Activated CD8-positive, alpha-beta memory T cell treated with anti-CD3 and anti-CD28 coated beads, Interleukin-2, amount 50 U/mL, for 24 hours (primary cell): ENCODE results near the gene DAPK1.

Experiments used
- DNase-seq: peaks from one replicate; pipeline ENCODE4 v3.0.0-alpha.2; 2020; ENCODE audit errors: extremely low read depth

Gene DAPK1

DNA sequence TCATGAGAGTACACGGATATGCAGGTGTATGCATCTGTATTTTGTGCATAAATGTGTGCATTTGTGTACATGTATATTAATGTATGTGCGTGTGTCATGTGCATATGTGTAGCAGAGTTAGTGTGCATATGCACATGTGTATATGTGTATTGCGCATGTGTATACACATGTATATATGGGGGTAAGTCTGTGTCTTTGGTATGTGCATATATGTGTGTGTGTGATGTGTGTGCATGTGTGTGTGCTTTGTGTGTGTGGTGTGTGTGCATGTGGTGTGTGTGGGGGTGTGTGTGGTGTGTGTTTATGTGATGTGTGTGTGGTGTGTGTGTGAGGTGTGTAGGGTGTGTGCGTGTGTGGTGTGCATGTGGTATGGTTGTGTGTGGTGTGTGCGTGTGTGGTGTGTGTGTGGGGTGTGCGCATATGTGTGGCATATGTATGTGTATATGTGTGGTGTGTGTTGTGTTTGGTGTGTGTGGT is 215.2 kb downstream of the DAPK1 start:
- no peak for DNase-seq

DNA sequence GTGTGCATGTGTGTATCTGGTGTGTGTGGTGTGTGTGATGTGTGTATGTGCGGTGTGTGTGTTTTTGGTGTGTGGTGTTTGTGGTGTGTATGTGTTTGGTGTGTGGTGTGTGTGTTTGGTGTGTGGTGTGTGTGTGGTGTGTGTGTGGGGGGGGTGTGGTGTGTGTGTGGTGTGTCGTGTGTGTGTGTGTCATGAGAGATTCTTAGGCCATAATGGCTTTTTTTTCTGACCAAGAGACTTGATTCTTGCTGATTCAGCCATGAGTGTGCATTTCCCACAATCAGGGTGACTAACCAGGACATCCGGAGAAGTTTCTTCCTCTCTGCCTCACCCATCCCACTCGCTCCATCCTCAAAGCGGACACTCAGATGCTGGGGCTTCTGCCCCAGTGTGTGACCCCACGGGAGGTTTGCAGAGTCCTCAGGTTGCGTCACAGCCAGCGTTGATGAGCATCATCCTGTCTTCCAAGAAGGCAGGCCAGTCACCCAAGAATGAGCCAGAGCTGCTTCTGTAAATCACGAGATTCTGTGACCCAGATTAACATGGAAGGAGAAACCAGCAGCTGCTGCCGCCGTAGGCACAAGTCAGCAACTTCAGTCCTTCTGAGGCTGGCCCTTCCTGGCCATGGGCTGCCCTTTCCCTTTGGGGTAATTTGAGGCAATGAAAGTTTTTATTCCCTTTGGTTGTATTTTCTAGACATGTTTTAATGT is 215.8 kb downstream of the DAPK1 start:
- no peak for DNase-seq

DNA sequence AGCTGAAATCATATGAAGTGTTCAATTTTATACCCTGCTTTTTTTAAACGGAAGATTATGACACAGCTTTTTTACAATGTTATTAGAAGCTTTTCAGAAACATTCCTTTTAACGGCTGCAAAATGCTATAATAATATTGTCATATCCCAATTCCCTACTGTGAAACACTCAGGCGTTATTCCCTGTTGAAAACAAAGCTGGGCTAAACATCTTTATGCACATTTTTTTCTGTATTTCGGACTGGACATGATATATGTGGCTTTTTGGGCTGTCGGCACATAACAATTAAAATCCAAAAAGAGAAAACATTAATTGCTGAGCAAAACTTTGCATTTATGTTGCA is 216.3 kb downstream of the DAPK1 start:
- no peak for DNase-seq

DNA sequence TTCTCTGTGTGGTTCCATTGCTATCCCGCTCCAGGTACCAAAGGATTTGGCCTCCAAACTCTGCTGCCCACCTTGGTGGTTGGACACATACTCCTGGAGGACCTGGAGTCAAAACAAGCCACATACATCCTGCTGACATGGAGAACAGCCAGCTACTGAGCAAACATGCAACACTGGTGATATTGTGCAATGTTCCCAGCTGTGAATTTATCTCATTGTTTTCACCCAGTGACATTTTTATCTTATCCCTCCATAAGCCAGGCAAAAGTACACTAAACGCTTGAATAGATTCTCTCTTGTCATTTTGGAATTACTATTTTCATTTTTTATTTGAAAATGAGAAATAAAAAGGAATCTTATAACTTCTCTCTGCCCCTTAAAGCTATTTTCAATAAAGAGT is 217.2 kb downstream of the DAPK1 start:
- no peak for DNase-seq

DNA sequence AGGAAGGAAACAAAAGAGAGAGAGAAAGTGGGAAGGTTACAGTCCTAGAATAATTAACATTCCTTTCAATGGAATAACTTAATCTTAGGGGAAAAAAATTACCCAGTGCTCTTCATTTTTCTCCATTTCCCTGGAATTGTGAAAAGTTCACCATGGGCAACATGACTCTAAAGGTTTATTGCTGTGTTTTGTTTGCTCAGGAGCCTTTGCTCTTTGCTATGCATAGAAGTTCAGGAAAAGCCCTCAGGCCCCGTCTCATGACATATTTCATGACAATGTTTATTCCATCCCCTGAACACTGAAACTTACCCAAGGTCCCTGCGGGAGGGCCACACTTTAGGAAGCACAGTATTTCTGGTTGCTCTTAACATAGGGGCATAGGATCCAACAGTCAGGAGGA is 218.5 kb downstream of the DAPK1 start:
- no peak for DNase-seq

DNA sequence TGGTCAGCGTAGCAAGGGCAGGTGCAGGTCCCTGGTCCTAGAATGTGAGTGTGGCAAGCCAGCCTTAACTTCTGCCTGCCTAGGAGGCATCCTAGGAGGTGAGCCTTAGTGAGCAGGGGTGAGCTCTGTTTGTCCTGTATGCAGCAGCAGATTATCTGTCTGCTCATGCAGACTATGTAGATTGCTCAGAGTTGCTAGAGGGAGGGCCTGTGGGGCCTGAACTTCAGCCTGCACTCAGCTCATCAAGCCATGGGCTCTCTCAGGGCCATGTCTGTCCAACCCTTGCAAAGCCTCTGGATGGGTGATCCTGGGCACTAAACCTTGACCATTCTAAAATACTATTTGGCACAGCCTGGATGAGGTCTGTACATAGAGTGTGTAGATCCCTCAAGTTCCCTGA is 219.8 kb downstream of the DAPK1 start:
- no peak for DNase-seq

DNA sequence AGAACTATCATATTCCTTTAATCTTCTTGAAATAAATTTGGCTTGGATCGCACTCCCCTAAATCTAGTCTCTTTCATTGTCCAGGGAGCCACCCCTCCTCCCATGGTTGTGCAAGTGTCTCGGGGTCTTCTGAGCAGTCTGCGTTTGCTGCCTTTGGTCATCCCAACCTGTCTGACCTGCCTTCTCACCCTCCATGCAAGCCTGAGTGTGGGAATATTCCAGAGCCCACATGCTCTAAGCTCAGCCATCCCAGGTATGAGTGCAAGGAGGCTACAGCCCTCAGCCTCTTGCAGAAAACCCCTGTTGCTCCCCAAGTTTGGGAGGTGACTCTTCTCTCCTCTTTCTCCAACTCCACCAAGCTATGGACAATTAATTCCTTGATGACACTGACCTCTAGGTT is 220.6 kb downstream of the DAPK1 start:
- no peak for DNase-seq

DNA sequence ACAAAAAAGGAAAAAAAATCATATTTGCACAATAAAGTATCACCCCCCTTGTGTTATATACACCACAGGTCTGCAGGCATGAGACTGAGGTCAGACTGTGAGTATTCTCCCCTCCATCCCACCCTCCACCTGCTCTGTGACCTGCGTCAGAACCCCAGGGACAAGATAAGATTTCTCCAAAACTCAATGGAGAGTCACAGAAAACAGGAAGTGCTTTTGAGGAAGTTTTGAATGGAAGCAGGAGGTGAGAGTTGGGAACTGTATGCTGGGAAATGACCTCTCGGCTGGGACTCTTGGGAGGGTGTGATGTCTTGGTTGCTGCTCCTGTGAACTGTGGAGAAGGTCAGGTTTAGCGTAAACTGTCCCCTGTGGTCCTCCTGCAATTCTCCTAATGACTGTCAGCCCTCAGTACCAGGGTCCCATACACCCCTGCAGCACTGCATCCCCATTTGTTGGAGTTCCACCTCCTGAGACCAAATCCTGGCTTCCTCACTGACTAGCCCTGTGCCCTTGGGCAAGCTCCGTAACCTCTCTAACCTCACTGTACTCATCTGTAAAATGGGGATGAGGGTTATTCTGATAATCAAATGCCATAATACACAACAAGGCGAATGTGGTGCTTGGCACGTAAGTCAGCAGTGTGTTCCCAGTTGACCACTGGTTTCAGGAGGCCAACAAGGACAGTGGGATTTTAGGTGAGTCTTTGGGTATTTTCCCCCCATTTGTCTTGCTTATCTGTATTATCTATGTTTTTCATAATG is 221.4 kb downstream of the DAPK1 start:
- no peak for DNase-seq

DNA sequence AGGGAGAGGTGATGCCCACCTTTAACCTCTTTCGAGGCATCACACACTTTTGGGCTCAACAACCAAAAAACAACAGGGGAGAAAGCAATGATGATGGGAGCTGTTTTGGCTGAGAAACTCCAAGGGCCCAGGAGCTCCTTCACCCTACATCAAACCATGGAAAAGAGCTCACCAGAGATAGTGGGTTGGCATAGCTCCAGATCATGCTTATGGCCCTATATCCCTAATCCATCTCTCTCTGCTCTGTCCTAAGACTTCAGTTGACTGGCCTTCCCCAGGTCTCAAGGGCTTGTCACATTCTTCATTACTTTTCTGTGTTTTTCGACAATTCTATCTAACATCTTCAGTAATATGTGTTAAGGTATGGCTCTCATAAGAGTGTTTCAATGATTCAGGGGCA is 222.5 kb downstream of the DAPK1 start:
- no peak for DNase-seq

DNA sequence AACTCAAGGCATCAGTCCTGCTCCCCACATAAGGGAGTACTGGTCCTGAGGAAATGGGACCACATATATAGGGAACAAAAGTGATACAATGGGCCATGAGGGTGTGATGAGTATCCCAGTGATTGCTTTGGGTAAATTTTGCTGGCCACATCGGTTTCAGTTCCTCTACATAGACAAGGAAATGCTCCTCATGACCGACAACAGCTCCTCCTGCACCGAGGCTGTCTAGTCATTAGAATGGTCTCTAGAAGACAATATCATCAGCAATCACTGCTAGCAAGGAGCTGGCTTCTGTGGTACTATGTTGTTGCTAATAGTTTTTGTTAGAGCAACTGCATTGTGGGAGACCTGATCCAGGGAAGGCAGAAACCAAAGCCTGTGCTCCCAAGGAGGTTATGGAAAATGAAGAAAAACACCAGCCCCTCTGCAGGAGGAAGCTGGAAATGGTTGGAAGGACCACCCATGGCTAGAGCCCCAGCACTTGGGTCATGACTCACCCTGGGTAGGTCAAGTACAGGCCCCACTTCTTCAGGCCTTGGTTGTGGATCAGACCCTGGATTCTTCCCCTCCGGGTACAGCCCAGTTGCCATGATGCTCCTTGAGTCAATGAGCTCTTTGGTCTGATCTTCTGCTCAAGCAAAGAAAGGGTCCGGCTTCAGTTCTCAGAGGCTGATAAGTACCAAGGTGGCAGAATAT is 224.9 kb downstream of the DAPK1 start:
- no peak for DNase-seq

DNA sequence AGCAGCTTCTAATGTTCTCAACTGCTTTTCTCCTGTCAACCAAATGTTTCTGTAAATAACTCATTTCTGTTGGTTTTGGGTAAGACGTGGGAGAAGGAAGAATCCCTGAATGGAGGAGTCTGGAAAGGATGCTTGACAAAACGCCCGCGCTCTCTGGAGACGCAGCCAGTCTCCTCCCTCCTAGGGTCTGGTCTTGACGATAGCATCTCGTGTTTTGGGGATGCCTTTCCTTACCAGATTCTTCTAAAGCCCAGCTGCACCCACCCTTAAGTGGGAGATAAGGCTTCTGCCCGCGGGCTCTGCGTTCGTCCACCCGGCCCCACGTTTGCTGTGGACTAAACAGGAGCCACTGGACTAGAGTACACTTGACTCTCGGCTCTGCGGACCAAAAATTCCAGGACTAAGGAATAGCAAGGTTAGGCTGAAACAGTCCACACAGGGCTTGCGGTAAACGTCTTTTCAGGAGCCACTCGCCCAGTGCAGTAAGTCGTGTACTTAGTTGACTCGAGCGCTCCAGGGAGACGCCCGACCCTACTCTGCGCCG is 227.8 kb downstream of the DAPK1 start:
- DNase-seq = no peak

DNA sequence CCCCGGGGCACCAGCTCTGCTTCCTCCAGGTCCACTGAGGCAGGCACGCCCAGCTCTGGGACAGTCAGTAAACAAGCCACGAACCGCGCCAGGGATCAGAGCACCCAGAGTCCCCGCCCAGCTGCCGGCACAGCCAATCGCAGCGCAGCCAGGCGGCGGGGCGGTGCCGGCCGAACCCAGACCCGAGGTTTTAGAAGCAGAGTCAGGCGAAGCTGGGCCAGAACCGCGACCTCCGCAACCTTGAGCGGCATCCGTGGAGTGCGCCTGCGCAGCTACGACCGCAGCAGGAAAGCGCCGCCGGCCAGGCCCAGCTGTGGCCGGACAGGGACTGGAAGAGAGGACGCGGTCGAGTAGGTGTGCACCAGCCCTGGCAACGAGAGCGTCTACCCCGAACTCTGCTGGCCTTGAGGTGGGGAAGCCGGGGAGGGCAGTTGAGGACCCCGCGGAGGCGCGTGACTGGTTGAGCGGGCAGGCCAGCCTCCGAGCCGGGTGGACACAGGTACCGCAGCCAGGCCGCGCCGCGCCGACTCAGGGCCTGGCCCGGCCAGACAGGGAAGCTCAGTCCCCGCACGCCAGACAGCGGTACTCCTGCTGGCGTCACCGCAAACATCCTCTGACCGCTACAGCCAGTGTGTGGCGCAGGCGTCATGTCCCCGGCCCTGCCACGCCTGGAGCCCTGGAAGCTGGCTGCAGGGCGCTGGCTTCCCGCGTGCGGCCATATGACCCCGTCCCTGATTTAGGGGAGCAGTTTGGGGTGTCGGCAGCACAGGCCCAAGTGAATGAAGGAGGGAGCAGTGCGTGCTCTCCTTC is 228.4 kb downstream of the DAPK1 start, which contains the start of gene CTSL:
CTSL (plus strand) TSS at position 220 of the 810 bp plus-strand sequence. CDS start 1,485 bp downstream, outside the sequence.
- no peak for DNase-seq

DNA sequence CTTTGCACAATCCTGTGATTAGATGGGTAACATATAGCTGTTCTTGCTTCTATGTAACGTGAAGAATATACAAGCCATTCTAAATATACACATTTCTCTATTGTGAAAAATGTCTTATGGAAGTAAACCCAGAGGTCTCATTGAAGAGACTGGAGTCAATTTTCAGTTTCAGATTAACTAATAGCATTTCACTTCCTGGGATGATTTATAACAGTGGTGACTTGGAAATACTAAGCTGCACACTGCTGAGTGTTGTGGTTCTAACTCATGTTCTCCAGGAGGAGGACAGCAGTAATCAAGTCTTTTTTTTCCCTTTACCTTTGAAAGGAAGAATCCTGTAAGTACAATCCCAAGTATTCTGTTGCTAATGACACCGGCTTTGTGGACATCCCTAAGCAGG is 231.6 kb downstream of the DAPK1 start:
- DNase-seq = no peak

DNA sequence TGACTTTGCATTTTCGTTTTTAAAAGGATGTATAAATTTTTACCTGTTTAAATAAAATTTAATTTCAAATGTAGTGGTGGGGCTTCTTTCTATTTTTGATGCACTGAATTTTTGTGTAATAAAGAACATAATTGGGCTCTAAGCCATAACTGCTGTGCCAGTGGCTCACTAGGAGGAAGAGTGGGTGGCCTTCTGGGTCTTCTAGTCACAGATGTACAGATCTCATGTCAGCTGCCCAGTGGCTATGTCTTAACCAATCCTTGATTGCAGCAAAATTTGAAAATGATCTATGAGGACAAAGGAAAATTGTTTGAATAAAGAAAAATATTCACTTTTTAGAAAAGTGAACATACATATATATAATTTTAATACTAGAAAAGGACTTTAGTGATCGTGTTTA is 233.7 kb downstream of the DAPK1 start:
- no peak for DNase-seq

DNA sequence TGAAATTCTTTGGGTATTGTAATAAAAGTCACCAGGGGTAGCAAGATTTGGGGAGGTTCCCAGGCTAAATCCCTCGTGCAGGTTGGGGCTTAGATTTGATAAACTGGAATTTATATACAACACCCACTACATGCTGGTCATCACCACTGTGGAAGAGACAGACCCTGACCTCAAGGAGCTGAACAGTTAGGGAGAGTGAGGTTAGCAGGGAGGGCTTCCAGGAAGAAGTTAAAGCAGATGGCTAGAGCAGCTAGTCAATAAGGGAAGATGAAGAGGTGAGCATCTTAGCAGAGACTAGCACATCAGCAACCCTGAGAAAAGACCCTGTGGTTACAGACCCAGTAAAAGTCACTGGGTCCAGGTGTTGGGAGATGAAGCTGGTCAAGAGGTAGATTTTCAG is 234.7 kb downstream of the DAPK1 start:
- DNase-seq = no peak

DNA sequence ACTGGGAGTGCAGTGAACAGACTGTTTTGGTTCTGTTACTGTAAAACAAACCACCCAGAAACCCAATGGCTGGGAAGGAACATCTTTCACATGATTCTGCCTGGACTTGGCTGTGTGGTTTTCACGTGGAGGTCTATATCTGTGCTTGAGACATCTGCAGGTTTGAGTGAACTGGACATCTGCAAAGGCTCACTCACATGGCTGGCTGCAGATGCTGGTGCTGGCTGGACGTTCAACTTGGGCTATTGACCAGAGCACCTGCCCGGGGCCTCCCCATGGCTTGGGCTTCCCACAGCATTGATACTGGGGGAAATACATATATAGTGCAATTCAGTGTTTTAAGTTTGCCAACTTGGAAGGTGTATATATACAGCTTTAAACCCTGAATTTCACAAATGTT is 235.1 kb downstream of the DAPK1 start:
- no peak for DNase-seq

DNA sequence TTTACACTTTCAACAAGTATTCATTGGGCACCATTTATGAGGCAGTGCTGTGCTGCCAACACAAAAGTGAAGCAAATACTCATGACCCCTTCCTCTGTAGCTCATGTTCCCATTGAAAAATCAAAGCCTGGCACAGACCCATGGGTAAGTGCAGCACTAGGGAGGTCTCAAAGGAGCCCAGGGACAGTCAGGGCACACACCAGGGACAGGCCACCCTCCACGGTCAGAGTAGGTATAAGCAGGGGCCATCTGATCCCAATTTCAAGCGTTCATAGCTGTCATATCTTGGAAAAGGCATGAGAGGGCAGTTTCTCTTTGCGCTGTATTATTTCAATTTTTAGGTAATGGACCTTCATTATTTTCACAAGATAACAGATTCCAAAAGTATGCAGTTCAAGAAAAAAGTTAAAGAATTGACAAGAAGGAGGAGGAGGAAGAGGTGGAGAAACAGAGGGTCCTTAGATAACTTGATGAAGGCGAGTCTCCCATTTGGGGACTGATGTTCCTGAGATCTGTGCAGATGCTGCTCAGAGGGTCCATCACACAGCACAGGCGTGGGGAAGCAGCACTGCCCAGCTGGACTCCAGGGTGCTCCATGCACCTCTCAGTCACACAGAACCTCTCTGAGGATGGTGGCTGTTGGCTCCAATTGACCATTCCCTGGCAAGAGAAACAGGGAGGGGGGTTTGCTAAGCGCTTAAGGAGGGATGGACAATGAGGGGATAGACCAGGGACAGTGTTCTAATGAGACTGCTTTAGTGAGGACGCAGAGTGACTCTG is 235.8 kb downstream of the DAPK1 start:
- no peak for DNase-seq

DNA sequence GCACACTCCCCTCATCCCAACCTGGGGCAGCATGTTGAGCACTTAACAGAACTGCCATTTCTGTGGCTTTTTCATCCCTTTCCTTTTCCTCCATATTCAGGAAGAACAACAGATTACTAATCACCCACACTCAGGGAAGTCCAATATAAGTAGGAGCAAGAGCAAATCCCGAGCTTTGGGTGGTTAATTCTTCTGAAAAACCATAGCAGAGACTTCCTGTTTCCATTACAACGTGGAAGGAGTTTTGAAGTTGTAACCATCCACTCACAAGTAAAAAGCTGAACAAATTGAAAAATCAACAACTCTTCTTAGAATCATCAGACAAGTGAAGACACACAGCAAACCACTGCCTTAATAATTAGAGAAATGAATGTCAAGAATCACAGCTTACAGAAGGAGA is 236.4 kb downstream of the DAPK1 start:
- DNase-seq = no peak

DNA sequence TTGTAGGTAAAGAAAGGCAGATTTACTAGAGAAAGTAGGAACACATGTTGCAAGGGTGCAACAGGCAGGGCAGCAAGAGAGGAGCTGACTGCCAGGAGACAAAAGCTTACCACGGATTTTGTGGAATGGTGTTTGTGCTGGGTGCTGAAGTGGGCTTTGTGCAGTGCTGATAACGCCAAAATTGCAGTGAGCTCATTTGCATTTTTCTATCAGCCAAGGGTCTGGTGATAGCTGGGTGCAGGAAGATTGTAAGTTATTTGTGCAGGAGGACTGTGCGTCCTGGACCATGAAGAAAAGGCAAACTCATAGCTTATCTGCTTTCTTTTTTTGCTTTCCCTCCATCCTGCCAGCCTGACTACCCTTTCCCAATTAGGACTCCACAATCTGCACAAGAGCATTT is 241.9 kb downstream of the DAPK1 start:
- DNase-seq = no peak

DNA sequence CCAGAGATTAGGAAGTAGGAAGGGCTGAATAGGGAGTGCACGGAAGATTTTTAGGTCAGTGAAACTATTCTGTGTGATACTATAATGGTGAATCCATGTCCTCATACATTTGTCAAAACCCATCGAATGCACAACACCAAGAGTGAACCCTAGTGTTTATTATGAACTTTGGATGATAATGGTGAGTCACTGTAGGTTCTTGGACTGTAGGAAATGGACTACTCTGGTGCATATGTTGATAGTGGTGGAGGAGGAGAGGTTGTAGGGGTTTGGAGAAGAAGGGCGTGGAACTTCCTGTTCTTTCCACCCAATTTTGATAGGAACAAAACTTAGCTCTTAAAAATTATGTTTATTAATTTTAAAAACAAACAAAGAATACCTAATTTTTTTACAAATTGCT is 242.5 kb downstream of the DAPK1 start:
- no peak for DNase-seq

DNA sequence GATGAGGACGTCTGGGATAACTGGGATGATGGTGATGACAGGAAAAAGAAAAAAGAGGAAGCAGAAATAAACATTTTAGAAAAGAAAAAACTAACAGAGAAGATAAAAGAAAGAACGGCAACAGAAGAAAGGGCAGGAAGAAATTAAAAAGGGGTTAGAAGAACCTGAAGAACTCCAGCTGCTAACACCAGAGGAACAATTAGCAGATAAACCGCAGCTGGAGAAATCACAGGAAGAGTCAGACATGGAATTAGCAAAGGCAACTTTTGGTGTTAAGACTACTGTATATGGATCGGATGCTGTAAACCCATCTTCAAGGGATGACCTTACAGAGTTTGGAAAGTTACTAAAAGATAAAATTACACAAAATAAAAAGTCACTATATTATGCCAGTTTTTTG is 243.7 kb downstream of the DAPK1 start:
- no peak for DNase-seq
